ENCODE data around the gene FXR2.

FXR2 gene

DNA sequence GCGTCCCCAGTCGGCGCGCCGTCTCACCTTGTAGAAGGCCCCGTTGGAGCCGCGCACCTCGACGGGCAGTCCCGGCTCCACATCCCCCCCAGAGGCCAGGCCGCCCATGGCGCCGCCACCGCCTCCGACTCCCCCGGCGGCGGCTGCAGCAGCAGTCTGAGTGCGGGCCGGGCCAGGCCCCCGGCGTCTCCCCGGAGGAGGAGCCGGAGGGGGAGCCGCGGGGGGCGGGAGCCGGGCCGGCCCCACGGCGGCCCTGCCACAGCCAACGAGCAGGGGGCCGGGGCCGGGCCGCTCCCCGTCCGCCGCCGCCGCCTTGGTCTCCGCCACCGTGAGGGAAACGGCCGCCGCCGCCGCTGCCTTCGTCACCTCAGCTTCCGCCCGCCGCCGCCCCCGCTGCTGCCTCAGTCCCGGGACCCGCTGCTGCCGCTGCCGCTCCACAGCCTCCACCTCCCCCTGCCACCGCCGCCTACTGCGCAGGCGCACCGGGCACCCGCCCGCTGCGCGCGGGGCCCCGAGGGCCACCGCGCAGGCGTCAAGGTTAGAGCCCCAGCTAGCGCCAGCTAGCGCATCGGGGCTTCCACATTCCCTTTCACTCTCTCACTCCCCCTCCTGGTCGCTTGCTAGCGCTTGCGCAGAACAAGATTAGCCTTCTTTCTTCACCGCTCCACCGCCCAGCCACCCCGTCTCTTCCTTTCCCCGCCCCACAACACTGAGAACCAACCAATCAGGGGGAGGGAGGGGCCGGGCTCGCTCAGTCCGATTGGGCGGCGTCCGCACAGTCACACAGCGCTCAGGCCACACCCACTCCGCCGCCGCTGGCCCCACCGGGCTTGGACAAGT is at the start of gene FXR2:
FXR2 (minus strand) TSS at position 473 of the 840 bp plus-strand sequence; CDS start at position 108, 365 bp downstream.
- peak; percentile 100 for DNase-seq (ENCODE audit: low spot score)

DNA sequence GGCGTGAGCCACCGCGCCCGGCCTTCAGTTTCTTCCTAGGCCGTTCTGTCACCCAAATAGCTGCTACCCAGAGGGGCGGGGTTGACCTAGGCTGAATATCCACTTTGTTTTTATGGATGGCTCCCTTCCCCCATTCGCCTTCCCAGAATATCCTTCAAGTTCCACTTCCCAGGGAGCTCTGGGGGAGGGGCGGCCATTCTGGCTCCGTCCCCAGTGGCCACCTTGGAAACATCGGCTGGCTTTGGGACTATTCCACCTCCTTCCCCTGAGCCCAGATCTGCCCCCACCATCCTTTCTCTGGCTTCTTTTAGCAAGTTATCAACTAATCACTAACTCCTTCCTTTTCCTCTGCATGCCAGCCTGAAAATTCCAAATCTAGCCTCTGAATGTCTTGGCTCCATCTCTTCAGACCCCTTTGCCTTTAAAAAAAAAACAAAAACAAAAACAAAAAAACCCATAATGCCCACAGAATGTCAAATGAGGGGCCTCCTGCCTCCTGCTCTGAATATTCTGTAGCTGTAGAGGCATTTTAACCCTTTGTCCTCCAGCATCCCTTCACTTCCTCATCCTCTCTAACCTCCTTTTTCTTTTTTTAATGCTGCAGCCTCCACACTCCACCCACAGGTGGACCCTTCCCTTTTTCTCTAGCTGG is 42.4 kb upstream of the FXR2 start:
- no peak for DNase-seq (ENCODE audit: low spot score)

DNA sequence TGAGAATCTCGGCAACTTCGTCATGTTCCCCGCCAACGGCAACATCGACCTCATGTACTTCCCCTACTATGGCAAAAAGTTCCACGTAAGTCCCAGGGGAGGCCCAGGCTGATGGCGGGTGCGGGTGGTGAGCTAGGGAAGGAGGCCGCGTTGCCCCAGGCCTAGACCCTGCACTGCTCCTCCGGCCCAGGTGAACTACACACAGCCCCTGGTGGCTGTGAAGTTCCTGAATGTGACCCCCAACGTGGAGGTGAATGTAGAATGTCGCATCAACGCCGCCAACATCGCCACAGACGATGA is 40.8 kb upstream of the FXR2 start:
- DNase-seq (ENCODE audit: low spot score) = no peak

DNA sequence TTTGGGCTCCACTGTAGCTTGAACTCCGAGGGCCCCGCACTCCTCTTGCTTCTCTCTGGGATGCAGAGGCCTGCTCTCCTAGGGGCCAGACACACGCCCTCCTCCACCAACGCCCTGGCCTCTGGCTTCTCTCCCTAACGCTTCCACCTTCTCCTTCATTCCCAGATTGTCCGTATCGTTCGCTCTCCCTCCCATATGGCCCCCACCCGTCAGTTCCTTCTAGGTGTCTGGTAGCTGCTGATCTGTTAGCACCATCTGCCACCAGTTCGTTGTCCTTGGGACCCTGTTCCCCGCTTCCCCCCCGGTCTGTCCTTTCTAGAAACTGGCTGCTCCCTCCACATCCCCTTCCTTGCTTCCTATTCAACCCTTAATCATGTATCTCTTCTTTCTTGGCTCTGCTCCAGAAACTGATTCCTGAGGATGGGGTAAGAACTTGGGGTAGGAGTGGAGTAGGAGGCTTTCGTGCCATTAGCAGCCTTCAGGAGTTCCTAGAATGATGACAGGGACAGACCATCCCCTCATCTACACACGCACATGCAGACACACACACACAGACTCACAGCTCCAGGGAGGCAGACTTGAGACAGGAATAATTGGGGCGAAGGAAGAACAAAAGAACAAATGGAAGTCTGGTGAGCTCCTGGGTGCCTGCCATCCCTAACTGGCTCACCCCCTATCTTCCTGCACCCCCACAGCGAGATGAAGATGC is 40.3 kb upstream of the FXR2 start:
- DNase-seq (ENCODE audit: low spot score) = no peak

DNA sequence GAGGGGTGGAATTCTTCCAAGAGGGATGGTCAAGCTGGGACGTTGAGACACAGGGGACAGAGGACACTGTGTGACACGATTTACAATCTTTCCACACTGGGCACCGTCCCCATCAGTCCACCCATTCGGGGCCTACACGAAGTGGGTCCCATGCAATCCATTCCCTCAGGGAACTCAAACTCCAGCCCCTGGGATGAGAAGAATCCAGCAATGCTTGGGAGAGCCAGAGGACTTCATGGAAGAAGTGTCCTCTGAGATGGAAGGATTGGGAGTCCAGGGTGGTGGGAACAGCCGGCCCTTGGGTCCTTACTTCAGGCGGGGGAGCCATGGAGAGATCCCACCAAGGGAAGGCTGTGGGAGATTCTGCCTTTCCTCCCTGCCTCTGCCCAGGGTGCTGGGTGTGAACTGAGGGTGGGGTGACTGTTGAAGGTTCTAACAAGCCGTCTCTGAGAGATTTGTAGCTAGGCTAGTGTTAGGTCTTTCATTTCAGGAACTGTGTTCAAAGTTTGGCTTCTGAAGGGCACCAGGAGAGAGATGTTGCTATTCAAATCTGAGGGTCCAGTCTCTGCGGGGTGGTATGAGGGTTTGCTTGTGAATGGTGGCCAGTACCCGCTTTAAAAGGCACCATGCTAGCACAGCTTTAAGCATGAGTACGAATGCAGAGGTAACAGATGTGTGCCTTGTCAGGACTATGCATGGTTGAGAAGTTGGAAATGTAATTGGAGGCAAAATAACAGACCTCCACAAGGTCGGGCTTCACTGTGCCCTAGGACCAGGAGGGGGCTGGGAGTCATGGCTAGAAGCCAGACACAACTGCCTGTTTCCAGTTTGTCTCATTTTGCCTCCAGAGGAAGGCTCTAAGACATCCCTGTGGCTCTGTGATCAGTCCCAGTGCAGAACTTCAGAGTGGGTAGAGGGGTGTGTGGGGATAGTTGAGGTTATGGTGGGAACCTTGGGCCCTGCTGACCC is 38.0 kb upstream of the FXR2 start:
- DNase-seq (ENCODE audit: low spot score) = peak; percentile 45

DNA sequence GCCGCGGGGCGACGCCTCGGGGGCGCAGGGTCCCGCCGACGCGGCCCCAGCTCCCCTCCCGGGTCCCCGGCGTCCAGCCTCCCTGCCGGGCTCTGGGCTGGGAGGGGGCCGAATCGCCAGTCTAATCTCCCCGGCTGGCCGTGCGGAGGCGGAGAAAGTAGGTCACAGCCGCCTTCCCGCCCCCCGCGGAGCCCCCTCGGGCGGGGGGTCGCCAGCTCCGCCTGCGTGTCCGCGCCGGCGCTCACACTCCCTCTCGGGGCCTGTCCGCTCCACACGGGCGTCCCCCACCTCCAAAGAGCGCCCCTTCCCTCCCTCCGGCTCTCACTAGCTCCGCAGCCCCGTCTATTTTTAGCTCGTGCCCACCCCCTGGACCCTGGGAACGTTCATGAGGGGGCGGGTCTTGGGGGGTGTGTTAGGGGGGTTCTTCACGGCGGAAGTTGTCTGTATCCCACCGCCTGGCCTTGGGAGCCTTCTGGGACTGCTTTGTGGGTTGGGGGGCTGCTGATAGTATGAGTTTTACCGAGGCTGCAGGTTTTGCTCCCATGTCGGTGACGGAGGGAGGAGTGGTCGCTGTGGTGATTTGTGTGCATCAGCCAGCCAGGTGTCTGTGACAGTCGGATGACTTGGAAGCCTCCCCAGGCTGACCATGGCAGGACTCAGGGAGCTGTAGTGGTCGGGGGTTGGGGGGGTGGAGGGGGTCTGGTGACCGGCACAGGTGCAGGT is 37.1 kb upstream of the FXR2 start:
- no peak for DNase-seq (ENCODE audit: low spot score)

DNA sequence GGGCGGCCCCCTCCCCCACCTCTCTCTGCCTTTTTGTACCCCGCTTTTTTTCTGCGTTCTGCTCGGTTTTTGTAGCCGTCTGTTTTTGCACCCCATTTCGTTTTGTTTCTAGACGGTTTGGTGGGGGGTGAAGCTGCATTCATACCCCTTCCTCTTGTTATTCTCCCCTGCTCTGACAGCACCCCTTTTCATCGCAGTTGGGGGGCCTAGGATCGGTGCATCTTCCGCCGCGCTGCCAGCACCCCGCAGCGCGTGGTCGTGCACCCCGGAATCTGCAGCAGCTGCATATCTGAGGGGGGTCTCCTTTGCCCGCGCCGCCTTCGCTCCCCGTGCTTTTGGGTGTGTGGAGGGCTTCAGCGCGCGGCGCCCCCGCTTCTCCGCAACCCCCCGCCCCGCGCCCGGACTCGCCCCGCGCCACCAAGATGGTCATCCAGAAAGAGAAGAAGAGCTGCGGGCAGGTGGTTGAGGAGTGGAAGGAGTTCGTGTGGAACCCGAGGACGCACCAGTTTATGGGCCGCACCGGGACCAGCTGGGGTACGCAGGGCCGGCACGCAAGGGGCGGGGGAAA is 36.5 kb upstream of the FXR2 start:
- DNase-seq (ENCODE audit: low spot score) = peak; percentile 20

DNA sequence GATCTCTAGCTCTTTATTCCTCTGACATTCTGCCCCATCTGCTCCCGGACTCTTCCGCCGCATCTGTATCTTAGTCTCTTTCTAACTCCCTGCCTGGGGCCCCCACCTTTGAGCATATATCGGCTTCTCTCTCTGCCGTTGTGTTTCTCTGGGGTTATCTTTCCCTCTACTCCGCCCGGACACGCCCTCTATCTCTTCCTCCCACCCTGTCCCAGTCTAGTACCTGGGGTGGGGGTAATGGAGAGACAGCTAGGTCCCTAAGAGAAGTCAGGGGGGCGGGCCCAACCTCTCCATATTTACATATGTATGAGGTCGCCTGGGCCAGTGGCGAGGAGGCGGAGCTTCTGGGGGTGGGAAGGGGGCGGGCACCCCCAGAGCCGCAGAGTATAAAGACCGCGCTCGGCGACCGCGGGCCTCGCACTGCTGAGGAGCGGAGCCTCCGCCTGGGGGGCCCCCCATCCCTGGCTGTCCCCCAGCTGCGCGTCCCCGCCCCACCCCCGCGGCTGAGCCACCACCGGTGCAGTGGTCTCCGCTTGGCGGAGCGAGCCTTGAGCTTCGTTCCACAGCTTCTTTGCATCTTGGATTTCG is 35.9 kb upstream of the FXR2 start, which contains the start of gene ATP1B2:
ATP1B2 (plus strand) TSS at position 418 of the 588 bp plus-strand sequence. CDS start 593 bp downstream, outside the sequence.
- peak; percentile 97 for DNase-seq (ENCODE audit: low spot score)

DNA sequence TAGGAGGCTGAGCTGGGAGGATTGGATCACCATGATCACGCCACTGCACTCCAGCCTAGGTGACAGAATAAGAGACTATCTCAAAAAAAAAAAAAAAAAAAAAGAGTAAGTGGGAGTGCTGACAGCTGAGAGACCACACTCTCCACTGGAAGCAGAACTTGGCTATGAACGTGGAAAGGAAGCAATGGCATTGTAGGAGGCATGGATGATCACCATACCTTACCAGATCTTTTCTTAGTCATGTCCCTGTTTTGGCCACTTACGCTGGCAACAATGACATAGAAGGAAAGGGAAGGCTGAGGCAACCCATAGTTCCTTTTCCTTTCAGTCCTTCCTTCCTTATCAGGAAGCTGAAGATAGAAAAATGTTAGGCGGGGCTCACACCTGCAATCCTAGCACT is 32.3 kb upstream of the FXR2 start:
- peak; percentile 36 for DNase-seq (ENCODE audit: low spot score)

DNA sequence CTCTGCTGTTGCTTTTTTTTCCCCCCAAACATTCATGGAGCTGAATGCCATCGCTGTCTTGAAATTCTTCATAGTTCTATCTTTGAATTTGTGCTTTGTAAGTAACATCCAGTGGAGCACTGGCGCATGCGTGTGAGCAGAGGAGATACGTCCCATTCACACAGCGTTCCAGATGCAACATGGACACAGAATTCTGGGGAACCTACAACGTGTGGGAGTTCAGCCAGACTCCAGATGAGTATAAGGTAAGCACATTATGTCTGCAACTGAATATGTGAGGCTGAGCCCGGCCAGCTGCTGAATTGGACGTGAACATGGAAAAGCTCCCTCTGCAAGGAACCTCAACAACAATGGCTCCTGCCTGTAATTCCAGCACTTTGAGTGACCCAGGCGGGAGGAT is 31.8 kb upstream of the FXR2 start:
- no peak for DNase-seq (ENCODE audit: low spot score)

DNA sequence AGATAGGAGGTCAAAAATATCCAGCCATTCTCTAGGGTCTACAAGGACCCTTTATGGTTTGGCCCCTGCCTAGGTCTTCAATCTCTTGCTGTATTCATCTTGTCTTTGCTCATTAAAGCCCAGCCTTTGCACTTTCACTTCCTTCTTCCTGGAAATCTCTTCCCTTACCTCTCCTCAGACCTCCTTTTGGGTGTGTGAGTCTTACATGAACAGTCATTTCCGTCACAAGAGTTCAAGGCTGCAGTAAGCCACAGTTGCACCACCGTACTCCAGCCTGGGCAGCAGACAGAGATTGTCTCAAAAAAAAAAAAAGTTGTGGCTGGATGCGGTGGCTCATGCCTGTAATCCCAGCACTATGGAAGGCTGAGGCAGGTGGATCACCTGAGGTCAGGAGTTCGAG is 30.1 kb upstream of the FXR2 start:
- no peak for DNase-seq (ENCODE audit: low spot score)

DNA sequence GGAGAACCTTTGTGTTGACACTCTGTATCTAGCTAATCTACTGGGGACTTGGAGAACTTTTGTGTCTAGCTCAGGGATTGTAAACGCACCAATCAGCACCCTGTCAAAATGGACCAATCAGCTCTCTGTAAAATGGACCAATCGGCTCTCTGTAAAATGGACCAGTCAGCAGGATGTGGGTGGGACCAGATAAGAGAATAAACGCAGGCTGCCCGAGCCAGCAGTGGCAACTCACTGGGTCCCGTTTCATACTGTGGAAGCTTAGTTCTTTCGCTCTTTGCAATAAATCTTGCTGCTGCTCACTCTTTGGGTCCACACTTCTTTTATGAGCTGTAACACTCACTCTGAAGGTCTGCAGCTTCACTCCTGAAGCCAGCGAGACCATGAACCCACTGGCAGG is 26.9 kb upstream of the FXR2 start:
- peak; percentile 28 for DNase-seq (ENCODE audit: low spot score)

DNA sequence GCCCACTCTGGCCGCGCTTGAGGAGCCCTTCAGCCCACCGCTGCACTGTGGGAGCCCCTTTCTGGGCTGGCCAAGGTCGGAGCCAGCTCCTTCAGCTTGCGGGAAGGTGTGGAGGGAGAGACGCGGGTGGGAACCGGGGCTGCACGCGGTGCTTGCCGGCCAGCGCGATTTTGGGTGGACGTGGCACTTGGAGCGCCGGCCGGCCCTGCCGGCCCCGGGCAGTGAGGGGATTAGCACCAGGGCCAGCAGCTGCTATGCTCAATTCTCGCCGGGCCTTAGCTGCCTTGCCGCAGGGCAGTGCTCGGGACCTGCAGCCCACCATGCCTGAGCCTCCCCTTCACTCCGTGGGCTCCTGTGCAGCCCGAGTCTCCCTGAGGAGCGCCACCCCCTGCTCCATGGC is 26.1 kb upstream of the FXR2 start:
- DNase-seq (ENCODE audit: low spot score) = no peak

DNA sequence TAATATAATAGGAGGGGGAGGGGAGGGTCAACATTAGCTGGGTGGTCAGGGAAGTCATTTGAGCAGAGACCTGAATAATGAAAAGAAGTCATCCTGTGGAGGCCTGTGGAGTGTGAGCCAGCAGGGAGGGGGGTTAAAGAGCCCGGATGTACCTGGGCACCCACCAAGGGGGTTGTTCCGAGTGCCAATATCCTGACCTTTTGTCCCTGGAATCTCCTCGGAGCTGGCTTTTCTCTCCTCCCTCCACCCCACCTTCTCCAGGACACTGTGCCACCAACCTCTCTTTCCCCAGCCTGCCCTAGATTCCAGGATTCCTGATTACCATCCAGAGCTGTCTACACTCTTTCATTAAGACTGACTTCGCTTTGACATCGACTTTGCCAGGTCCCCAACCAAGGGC is 21.5 kb upstream of the FXR2 start:
- no peak for DNase-seq (ENCODE audit: low spot score)

DNA sequence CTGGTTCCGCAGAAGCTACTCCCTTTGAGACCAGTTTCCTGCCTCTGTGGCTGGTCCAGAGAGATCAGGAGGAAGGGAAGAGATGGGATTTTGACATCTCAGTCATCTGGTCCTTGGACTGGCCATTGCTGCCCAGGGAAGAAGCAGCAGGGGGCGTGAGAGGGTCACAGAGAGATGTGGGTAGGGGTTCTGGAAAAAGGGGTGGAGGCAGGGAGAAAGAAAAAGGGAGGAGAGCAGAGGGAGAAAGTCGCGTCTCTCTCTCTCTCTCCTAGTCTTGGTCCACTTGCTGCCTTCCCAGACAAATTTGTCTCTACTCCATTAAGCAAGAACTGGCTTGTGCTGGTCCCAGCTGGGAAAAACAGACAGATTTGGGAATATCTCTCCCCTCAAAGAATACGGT is 19.7 kb upstream of the FXR2 start:
- peak; percentile 49 for DNase-seq (ENCODE audit: low spot score)

DNA sequence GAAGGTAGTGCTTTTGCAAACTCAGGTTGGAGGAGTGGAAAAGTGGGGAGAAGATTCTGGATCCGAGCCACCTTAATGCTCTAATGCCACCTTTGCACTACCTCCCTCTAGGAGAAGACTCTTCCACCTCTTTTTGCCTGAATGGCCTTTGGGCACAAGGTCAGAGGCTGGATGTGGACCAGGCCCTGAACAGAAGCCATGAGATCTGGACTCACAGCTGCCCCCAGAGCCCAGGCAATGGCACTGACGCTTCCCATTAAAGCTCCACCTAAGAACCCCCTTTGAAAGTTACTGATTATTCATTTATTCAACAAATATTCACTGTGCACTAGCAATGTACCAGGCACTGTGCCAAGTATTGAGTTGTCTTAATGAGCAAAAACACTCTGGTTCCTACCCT is 18.4 kb upstream of the FXR2 start:
- no peak for DNase-seq (ENCODE audit: low spot score)

DNA sequence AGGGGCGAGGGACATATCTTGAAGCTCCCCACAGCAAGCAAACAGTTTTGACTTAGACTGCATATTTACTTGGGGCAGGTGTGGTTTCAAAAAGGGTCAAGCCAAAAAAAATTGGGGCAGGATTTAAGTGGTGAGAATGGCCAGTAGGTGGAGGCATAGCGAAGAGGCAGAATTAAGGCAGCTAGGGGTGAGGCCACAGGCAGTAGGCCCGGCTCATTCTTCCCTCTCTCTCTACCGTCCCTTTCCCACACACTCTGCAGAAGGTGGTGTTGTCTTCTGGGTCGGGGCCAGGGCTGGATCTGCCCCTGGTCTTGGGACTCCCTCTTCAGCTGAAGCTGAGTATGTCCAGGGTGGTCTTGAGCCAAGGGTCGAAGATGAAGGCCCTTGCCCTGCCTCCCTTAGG is 17.8 kb upstream of the FXR2 start:
- DNase-seq (ENCODE audit: low spot score) = peak; percentile 83

DNA sequence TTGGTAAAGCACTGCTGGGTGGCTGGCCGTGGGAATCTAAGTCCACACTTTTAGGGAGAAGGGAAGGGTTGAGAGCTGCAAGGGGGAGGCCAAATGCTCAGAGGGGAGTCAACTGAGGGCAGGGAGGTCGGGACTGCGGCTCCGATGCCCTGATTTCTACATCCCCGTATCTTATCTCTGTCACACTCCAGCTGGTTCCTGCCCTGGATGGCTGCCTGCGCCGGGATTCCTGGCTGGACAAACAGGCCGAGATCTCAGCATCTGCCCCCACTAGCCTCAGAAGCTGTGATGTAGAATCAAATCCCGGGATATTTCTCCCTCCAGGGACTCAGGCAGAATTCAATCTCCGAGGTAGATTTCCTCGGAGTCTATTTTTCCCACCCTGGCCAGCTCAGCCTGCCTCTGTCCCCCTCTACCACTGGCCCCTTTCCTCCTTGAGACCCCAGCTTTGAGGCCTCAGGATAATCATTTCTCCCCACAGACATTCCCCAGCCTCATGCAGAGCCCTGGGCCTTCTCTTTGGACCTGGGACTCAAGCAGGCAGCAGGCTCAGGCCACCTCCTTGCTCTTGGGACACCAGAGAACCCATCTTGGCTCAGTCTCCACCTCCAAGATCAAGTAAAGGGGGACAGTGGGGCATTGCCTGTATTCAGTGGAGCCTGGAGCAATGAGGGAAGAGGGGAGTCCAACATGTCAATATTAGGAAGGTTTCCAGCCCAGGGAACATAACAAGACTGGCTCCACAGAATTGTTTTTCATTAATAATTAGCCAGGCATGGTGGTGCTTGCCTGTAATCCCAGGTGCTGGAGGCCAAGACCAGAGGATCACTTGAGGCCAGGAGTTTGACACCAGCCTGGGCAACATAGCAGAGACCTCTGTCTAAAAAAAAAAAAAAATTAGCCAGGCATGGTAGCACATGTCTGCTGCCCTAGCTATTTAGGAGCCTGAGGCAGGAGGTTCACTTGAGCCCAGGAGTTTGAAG is 17.0 kb upstream of the FXR2 start:
- no peak for DNase-seq (ENCODE audit: low spot score)

DNA sequence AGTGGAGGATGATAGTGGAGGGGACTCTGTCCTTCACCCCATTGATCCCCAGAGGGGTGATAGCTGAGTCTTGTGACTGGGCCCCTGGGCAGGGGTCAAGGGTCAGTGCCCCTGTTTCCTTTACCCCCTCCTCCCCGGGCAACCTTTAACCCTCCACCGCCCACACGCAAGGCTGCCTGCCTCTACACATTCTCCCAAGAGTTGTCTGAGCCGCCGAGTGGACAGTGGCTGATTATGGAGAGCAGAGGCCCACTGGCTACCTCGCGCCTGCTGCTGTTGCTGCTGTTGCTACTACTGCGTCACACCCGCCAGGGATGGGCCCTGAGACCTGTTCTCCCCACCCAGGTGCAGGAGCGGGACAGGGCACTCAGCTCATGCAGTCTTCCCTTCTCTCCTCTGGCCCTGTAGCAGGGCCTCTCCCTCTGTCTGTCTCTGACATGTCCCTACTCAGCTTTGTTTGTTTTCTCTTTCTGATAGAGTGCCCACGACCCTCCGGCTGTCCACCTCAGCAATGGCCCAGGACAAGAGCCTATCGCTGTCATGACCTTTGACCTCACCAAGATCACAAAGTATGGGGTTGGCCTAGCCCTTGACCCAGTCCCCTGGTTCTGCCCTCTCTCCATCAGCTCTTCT is 15.4 kb upstream of the FXR2 start, which contains the start of gene SHBG:
SHBG (plus strand) TSS at position 197 of the 633 bp plus-strand sequence; CDS start at position 235, 38 bp downstream.
- DNase-seq (ENCODE audit: low spot score) = no peak
